GM21367 (cell line): ENCODE measurements around the gene PCCA.
"Not testable (repeated sequence)": the region's sequence is repeated elsewhere in the genome, so short reads cannot be mapped to it uniquely, and the experiment has no call there.

Experiments
- ATAC-seq: cut with Tn5 transposase; IDR thresholded peaks from one replicate; pipeline ENCODE4 v1.9.1; 2021; ENCODE audit not compliant: unreplicated experiment

The PCCA gene

GRCh38 chr13:100349594-100349993 is 260.7 kb downstream of the PCCA start:
- ATAC-seq, result no peak

DNA sequence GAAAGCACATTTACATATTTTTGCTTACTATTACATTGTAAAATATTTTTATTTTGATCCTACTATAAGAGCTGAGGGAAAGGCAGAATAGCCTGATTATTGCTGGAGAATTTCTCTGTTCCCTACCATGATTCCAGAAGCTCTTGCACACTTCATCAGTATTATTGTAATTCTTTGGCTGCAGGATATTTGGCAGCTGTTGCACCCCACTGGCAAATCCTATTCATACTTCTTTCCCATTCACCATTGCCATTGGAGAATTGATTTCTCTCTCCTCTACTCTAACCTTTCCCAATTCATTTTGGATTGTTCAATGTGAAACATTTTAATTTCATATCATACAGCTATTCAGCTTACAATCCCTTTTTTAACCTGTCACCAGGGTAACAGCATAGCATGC is 261.7 kb downstream of the PCCA start:
- ATAC-seq, result no peak

- no peak for ATAC-seq
Measured at GRCh38 chr13:100356426-100356825, 267.5 kb downstream of the PCCA start.

DNA sequence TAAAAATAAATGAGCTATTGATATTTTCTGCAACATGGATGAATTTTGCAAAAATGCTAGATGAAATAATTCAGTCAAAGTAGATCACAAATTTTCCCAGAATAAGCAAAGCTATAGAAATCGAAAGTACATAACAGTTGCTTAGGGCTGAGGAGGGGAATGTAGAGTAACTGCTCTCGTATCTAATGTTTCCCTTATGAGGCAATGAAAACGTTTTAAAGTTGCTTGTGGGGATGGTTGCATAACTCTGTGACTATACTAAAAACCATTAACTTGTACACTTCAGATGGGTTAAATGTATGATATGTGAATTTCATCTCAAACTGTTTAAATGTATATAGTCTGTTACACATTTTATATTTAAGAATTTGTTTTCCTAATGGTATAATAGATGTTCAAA is 268.0 kb downstream of the PCCA start:
- ATAC-seq, result no peak

DNA sequence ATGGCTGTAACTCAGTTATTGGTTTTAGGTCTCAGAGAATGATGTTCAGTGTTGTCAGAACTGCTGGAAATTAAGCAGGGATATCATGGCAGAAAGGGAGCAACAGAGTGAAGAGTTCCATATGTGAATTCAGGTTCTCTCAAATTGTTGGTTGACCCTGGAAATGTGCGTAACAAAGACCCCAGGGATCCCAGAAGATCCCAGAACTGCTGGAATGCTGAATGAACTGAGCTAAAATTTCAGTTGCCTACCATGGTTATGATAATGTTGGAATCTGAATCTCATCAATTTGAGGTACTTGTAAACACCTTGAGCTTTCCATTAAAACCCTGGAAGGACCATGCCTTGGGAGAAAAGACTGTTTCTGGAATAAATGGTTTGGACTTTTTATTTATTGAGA is 268.9 kb downstream of the PCCA start:
- no peak for ATAC-seq

GRCh38 chr13:100361504-100361903 is 272.6 kb downstream of the PCCA start:
- no peak for ATAC-seq

GRCh38 chr13:100362371-100362770 is 273.5 kb downstream of the PCCA start:
- no peak for ATAC-seq

DNA sequence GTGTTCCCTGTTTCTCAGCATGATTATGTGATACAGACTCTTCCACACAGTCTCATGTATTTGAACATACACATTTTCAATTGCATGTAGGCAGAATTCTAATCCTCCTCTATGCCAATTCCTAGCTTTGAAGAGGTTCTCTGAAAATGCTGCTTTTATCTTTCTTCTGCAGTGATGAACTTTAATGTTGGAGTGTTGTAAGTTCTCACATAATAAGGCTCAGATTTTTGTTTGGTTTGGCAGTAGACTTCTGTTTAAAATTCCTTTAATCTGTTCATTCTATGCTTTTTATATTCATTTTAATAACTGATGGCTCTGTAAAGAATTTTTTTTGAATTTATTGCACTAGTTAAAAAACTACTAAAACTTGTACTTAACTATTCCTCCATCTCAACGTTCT is 273.9 kb downstream of the PCCA start:
- no peak for ATAC-seq

GRCh38 chr13:100363285-100363711 is 274.4 kb downstream of the PCCA start:
- no peak for ATAC-seq

DNA sequence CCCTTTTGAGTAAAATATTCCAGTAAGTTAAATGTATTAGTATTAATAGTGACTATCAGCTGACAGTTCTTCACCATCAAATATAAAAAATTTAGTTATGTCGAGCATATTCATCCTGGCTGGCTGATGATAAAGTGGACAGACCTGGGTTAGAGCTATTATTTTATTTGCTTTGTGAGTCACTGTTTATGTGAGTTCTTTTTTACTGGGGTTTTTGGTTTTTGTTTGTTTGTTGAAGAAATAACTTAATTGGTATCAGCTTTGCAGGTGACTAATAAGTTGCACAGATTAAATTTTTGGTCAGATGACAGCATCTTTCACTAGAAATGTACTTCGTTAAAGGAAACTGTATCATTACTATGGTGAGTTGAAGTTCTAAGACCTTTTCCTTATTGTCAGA is 275.0 kb downstream of the PCCA start:
- ATAC-seq, result no peak

GRCh38 chr13:100364591-100364990 is 275.7 kb downstream of the PCCA start:
- no peak for ATAC-seq

- no peak for ATAC-seq
Measured at GRCh38 chr13:100365680-100366079, 276.8 kb downstream of the PCCA start.

DNA sequence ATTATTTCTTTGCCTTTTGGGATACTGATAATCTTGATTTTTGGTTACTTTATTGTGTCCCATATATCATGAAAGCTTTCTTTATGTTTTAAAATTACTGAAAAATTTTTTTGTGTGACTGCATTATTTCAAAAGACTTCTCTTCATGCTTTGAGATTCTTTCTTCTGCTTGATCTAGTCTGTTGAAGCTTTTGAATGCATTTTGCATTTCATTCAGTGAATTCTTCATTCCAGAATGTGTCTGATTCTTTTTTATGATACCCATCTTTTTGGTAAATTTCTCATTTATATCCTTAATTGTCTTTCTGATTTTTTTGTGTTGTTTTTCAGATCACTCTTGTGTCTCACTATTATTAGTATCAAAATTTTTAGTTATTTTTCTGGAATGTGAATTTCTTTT is 289.6 kb downstream of the PCCA start:
- ATAC-seq, result no peak

- ATAC-seq, result no peak
Measured at GRCh38 chr13:100381595-100382224, 292.8 kb downstream of the PCCA start.

- ATAC-seq, result no peak
Measured at GRCh38 chr13:100382785-100383184, 293.9 kb downstream of the PCCA start.

- ATAC-seq, result no peak
Measured at GRCh38 chr13:100387416-100387815, 298.5 kb downstream of the PCCA start.

GRCh38 chr13:100388150-100388549 is 299.3 kb downstream of the PCCA start:
- not testable (repeated sequence) for ATAC-seq

DNA sequence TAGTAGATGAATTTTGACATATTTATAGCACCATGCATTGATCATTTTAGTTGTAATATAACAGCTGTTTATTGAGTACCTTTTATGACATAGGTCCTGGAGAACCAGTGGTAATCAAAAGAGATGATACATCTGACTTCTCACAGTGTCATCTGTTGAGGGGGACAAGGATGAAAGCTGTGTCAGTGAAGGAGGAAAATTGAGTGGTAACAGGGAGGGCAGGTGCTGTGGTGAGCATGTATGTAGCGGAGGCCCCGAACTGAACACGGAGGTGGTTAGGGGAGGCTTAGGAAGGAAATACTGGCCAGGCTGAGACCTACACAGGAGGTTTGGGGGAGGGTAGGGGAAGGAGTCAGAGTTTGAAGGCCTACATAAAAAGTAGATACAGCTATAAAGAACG is 300.0 kb downstream of the PCCA start:
- ATAC-seq, result no peak

GRCh38 chr13:100389617-100390016 is 300.7 kb downstream of the PCCA start:
- ATAC-seq, result no peak

GRCh38 chr13:100392709-100393630 is 304.1 kb downstream of the PCCA start:
- no peak for ATAC-seq

GRCh38 chr13:100394005-100394695 is 305.3 kb downstream of the PCCA start:
- peak; percentile 87 for ATAC-seq
